Stimulated activated CD8-positive, alpha-beta memory T cell treated with anti-CD3 and anti-CD28 coated beads, Interleukin-15, amount 100 ng/mL, for 4 hours (primary cell): ENCODE results near the gene WASHC2A.
"Not testable (repeated sequence)": the region's sequence is repeated elsewhere in the genome, so short reads cannot be mapped to it uniquely, and the experiment has no call there.

Source experiments
- DNase-seq, 2 donors: peaks; one replicate each; pipeline ENCODE4 v3.0.0-alpha.2; 2020; ENCODE audit warnings: low read depth in 2 of 2

Gene WASHC2A

DNA sequence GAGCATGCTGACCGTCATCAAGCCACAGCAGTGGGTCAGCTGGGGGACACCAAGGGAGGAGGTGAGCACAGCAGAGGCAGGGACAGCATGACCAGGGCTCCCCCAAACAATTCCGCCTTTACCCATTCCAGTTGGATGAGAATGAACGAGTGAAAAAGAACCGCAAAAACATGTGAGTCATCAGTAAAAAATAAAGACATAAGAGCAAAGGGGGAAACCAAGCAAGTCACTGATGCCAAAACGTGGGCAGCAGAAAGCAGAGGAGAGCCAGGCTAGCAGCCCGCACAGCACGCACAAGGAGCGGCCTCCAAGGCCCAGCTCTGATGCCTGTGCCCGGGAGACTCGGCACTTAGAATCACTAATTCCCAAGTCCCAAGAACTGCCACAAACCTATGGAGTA is 7.8 kb upstream of the WASHC2A start:
- DNase-seq, result not testable (repeated sequence)

DNA sequence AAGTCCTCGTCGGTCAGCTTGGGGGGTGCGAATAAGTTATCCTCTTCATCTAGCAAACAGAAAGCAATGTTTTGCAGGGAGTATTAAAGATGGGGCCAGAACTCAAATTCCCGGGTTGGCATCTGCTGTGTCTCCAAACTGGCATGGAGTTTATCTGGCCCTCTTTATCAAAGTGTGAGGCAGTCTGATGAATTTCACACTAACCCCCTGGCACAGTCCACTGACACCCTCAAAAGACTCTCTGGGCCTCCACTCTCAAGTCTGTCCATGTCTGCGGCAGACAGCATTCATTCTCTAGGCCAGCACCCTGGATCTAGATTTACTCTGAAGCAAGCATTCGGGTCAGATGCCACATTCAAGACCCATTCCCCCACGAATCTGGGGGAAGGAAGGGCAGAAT is 6.2 kb upstream of the WASHC2A start:
- not testable (repeated sequence) for DNase-seq

DNA sequence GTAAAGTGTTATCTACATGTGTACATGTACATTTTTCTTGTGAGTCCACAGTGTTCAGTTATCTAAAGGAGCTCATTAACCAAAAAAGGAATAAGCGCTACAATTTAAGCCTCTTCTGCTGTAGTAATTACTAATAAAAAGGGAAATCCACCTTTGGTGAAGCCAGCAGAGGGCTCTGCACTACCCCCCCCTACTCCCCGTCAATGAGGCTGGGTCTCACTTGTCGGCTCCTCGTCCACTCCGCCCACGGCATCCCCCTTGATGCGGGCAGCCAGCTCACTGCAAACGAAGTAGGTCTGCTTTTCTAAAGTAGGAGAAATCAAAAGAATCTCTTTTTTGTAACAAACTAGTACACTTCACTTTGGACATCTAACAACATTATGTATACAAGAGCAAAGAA is 4.7 kb upstream of the WASHC2A start:
- no peak for DNase-seq

DNA sequence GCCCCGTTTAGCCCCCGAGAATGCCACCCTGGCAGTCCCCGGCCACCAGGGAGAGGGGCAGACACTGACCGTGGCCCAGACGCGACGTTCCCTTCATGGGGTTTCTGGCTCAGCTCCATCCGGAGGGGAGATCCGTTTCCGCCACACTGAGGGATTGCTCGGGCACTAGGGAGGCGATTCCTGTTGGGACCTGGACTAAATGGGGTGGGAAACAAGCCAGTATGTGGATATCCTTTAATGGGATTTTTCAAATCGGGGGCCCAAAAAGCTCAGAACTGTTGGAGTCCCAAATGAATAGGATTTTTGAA is 552 bp downstream of the WASHC2A start:
- DNase-seq, result not testable (repeated sequence)

DNA sequence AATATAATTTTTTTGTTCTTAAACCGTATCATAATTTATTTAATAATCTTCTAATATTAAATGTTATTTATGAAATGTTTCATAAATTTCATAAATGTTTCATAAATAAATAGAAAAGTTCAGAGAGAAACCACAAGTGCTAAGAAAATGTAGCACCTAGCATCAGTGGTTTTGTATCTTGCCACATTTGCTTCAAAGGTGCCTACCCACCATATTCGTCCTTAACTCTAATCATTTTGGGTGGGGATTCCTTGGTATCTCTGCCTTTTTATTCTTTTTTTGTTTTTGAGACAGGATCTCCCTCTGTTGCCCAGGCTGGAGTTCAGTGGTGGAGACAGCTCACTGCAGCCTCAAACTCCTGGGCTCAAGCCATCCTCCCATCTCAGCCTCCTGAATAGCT is 7.4 kb downstream of the WASHC2A start:
- not testable (repeated sequence) for DNase-seq

DNA sequence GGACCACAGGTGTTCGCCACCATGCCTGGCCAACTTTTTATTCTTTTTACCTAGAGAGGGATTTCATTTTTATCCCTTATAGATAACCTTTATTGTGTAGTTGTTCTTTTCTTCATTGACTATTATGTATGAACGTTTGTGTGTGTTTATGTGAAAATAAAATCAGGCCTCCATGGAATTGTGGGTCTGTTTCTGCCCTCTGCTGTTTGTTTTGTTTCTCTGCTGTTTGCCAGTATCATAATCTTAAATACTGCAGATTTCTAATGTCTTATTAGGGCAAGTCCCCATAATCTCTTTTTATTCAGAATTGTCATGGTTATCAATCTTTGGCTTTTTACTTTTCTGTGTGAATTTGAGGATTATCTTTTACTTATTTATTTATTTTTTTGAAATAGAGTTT is 7.8 kb downstream of the WASHC2A start:
- not testable (repeated sequence) for DNase-seq

- not testable (repeated sequence) for DNase-seq
These were observed 23.6 kb downstream of the WASHC2A start for GRCh38 chr10:50091304-50091703.

DNA sequence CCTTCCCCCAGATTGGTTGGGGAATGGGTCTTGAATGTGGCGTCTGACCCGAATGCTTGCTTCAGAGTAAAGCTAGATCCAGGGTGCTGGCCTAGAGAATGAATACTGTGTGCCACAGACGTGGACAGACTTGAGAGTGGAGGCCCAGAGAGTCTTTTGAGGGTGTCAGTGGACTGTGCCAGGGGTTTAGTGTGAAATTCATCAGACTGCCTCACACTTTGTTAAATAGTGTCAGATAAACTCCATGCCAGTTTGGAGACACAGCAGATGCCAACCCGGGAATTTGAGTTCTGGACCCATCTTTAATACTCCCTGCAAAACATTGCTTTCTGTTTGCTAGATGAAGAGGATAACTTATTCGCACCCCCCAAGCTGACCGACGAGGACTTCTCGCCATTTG is 25.2 kb downstream of the WASHC2A start:
- not testable (repeated sequence) for DNase-seq

DNA sequence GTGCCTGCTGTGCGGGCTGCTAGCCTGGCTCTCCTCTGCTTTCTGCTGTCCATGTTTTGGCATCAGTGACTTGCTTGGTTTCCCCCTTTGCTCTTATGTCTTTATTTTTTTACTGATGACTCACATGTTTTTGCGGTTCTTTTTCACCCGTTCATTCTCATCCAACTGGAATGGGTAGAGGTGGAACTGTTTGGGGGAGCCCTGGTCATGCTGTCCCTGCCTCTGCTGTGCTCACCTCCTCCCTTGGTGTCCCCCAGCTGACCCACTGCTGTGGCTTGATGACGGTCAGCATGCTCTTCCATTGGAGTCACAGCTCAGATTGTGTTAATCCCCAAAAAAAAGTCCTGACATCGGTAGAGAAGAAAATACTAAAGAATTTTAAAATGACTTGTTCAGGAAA is 26.9 kb downstream of the WASHC2A start:
- DNase-seq, result not testable (repeated sequence)

- not testable (repeated sequence) for DNase-seq
These were observed 27.6 kb downstream of the WASHC2A start for GRCh38 chr10:50095402-50095801.

DNA sequence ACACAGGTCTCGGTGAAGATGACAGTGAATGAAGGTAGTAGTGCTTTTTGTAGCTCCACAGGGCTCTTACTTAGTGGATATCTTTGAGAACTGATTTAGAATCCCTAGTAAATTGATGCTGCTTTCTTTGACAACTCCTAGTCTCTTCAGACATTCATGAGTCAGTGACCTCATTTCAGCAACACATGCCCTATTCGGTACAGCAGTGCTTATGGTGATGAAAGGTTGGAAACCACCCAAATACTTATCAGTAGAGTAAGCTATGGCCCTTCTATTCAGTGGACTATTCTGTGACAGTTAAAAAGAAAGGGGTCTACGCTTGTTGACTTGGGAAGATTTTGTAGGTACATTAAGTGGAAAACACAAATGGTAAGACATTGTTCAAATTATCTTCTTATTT is 29.0 kb downstream of the WASHC2A start:
- not testable (repeated sequence) for DNase-seq

DNA sequence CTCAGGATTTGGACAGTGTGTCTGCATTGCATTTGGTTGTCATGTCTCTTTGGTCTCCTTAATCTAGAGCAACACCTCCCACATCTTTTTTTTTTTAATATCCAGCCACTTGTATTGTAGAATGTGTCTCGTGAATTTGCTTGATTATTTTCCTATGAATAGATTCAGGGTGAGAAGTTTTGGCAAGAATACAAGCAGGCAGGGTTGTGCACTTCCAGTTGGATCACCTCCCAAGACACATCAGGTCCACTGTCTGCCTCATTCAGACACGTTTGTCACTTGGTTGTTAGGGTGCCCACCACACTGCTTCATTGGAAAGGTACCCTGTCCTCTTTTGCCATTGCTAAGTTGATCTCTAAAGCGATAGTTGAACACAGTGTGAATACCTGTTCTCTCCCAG is 30.9 kb downstream of the WASHC2A start:
- DNase-seq, result not testable (repeated sequence)

DNA sequence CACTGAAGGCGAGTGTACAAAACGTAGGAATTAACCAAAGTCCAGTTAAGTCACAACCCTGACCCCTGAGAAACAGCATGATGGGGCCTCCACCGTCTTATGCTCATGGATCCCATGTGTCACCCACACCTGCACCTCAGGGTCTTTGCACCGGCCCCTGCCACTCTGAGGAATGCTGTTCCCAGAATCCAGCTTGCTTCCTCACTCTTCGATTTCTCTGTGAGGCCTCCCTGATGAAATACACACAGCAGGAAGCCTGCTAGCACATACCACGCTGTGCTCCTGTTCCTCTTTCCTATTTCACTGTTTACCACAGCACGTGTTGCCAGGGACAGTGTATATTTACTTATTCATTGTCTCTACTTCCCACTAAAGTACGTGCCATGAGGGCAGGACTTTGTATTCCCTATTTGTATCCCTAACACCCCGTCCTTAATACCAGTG is 33.4 kb downstream of the WASHC2A start:
- DNase-seq, result not testable (repeated sequence)

- DNase-seq, result not testable (repeated sequence)
These were observed 34.0 kb downstream of the WASHC2A start for GRCh38 chr10:50101747-50102146.

GRCh38 chr10:50102267-50102666 is 34.5 kb downstream of the WASHC2A start:
- not testable (repeated sequence) for DNase-seq

GRCh38 chr10:50108999-50109698 is 41.4 kb downstream of the WASHC2A start:
- not testable (repeated sequence) for DNase-seq

- DNase-seq, result not testable (repeated sequence)
These were observed 44.8 kb downstream of the WASHC2A start for GRCh38 chr10:50112419-50113112.

DNA sequence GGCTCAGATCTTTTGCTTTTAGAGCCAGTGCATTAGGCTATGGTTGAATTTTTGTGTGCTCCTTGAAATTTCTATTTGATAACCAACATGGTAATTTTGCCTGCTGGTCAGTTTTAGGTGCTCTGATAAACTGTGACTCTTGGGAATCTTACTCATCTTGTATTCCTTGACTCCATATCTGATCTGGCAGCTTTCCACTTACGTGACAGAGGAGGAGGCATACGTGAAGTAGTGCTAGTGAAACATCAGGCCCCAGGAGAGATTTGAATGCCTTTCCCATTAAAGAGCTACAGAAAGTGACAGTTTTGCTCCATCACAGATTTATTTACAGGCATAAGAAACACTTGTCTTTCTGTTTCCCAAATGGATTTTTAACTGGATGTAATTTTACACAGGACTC is 59.0 kb downstream of the WASHC2A start:
- DNase-seq, result not testable (repeated sequence)

DNA sequence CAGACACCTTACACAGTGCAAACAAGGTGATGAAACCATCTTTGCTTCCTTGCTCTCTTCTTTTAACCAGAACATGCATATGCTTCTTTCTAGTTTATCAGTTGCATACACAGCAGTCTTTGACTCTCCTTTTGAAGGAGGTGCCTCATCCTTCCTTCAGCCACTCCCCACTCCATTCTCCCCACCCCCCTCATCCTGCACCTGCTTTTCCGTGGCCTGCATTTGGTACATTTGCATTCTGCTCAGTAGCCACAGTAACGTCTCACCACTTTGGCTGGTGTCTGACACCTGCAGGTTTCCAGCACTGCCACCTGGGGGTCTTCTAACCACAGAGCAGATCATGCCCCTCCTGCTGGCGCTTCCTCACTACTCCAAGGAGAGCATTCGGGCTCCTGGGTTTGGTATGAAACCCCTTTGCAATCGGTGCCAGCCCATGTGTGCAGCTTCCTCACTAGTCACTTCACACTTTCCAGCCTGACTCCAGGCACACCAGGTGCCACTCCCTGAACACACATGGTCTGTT is 60.1 kb downstream of the WASHC2A start:
- not testable (repeated sequence) for DNase-seq

DNA sequence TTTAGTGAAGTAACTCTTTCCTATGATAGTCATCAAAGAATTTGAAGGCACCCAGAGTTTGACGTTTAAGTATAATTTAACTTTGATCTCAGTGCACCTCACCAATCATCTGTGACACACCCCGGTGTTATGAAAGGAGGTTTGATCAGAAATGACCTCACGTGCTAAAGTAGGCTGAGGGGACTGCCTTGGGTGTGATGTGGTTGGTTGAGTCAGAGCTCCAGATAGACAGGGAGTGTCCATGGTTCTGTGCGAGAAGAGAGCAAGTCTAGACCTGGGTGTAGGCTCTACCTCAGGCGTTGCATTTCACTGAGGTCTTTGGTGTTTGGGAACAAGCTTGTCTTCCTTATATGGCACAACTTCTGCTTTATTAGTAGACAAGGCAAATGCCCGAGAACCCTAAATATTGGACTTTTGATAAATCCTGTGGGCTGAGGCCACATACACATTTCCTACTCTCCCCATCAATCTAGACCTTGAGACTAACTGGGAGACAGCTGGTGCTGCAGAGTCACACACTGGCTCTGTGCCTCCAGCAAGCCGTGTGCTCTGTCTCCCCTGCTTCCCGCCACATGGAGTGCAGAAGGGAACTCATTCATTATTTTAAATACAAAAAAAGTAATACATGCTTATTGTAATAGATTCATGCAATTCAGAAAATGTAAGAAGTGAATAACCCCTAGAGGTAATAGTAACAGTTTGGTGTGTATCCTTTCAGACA is 63.7 kb downstream of the WASHC2A start:
- not testable (repeated sequence) for DNase-seq

GRCh38 chr10:50132322-50132721 is 64.6 kb downstream of the WASHC2A start:
- DNase-seq, result not testable (repeated sequence)

- not testable (repeated sequence) for DNase-seq
These were observed 65.1 kb downstream of the WASHC2A start for GRCh38 chr10:50132841-50133240.
